HL-60 (cell line): Measurements from ENCODE around the gene ALDH1B1.

Experiments
- DNase-seq, 2 experiments: peaks; one replicate each; pipeline ENCODE4 v3.0.0-alpha.2; 2010 to 2020; ENCODE audit warnings: low read depth in 1 of 2, low spot score in 1 of 2
- H3K27ac ChIP-seq: fragments of 250-450 bp; sonication (Bioruptor Pico); replicated peaks from 2 replicates; pipeline ENCODE4 v1.5.1; 2020; ENCODE audit warnings: mild to moderate bottlenecking, moderate library complexity
- H3K27me3 ChIP-seq: fragments of 250-450 bp; sonication (Bioruptor Pico); 2 replicates; pipeline ENCODE4 v1.5.1; 2021; ENCODE audit warnings: mild to moderate bottlenecking, moderate library complexity; ENCODE audit not compliant: insufficient read depth, poor library complexity, severe bottlenecking
- H3K4me3 ChIP-seq: replicated peaks from 2 replicates; pipeline ENCODE4 v1.5.1; 2011; ENCODE audit warnings: mild to moderate bottlenecking, control low read depth, low read length; ENCODE audit not compliant: insufficient read depth
- CTCF ChIP-seq: IDR thresholded peaks from one replicate; pipeline ENCODE4 v1.5.1; 2011; ENCODE audit warnings: low read length, control low read depth, inconsistent platforms; ENCODE audit not compliant: insufficient read depth
- GABPA ChIP-seq: IDR thresholded peaks from 2 replicates; pipeline ENCODE4 v1.6.1; 2012; ENCODE audit warnings: low read depth
- POLR2AphosphoS5 ChIP-seq: IDR thresholded peaks from 2 replicates; pipeline ENCODE4 v1.6.1; 2012; ENCODE audit warnings: low read depth
- SPI1 ChIP-seq: IDR thresholded peaks from 2 replicates; pipeline ENCODE4 v1.6.1; 2012; ENCODE audit warnings: low read depth, mild to moderate bottlenecking, borderline replicate concordance
- TF ChIP-seq, protein P1 (sequence below): IDR thresholded peaks from 2 replicates; pipeline ENCODE4 v1.6.1; 2012; ENCODE audit warnings: low read depth; ENCODE audit not compliant: insufficient replicate concordance

ALDH1B1 gene

DNA sequence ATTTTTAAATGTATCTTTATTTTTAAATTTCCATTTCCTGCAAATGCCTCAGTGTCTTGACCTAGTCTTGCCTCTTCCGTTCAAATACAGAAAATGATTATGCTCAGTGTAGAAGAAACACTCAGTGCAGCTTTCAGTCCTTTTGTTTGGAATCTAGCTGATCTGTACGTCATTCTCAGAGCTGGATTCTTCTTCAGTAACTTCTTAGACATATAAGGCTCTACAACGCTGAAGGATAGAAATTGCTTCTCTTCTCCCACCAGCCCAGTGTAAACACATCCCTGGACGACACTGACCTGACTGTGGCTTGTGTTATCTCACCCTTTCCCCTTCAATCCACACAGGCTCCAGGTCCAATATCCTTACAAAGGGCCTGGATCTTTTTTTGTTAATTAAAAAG lies 3.2 kb upstream of the ALDH1B1 start:
- Histone ChIP-seq H3K4me3 (no peak overlapping the region), H3K27ac (no peak overlapping the region), H3K27me3 (no peaks in the 10 kb centered on the region)
- DNase-seq = no peak
- TF ChIP-seq POLR2AphosphoS5 = no peak
- no peak for TF ChIP-seq SPI1
- no peak for TF ChIP-seq GABPA
- TF ChIP-seq, protein P1, sequence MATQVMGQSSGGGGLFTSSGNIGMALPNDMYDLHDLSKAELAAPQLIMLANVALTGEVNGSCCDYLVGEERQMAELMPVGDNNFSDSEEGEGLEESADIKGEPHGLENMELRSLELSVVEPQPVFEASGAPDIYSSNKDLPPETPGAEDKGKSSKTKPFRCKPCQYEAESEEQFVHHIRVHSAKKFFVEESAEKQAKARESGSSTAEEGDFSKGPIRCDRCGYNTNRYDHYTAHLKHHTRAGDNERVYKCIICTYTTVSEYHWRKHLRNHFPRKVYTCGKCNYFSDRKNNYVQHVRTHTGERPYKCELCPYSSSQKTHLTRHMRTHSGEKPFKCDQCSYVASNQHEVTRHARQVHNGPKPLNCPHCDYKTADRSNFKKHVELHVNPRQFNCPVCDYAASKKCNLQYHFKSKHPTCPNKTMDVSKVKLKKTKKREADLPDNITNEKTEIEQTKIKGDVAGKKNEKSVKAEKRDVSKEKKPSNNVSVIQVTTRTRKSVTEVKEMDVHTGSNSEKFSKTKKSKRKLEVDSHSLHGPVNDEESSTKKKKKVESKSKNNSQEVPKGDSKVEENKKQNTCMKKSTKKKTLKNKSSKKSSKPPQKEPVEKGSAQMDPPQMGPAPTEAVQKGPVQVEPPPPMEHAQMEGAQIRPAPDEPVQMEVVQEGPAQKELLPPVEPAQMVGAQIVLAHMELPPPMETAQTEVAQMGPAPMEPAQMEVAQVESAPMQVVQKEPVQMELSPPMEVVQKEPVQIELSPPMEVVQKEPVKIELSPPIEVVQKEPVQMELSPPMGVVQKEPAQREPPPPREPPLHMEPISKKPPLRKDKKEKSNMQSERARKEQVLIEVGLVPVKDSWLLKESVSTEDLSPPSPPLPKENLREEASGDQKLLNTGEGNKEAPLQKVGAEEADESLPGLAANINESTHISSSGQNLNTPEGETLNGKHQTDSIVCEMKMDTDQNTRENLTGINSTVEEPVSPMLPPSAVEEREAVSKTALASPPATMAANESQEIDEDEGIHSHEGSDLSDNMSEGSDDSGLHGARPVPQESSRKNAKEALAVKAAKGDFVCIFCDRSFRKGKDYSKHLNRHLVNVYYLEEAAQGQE = no peak
- no peak for TF ChIP-seq CTCF

GRCh38 chr9:38390442-38390841 lies 2.1 kb upstream of the ALDH1B1 start:
- no peak overlapping the region for H3K4me3 ChIP-seq
- H3K27me3 ChIP-seq = no peaks in the 10 kb centered on the region
- no peak overlapping the region for H3K27ac ChIP-seq
- DNase-seq = no peak
- TF ChIP-seq SPI1 = peak; percentile 60
- TF ChIP-seq, protein P1 = no peak

GRCh38 chr9:38390851-38391250 lies 1.7 kb upstream of the ALDH1B1 start:
- TF ChIP-seq GABPA (no peak), CTCF (no peak), SPI1 (no peak), POLR2AphosphoS5 (no peak)
- TF ChIP-seq, protein P1 = no peak
- DNase-seq = no peak
- Histone ChIP-seq H3K27me3 (no peaks in the 10 kb centered on the region), H3K4me3 (no peak overlapping the region), H3K27ac (no peak overlapping the region)
